HG03575 (cell line): ENCODE results near the gene DSP.

Experiments used
- ATAC-seq: cut with Tn5 transposase; IDR thresholded peaks from one replicate; pipeline ENCODE4 v1.9.1; 2021; ENCODE audit not compliant: unreplicated experiment, insufficient number of reproducible peaks, low FRiP score; ENCODE audit errors: extremely low read depth

The DSP gene

DNA sequence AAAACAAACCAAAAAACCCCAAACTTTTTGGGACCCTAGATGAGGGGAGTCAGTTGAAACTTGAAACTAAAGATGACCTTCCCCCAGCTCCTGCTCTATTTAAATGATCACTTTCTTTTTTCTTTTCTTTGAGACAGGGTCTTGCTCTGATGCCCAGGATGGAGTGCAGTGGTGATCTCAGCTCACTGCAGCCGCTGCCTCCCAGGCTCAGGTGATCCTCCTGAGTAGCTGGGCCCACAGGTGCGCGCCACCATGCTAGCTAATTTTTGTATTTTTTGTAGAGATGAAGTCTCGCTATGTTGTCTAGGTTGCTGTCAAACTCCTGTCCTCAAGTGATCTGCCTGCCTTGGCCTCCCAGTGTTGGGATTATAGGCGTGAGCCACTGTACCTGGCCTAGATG, 7.3 kb upstream of the DSP start:
- no peak for ATAC-seq

DNA sequence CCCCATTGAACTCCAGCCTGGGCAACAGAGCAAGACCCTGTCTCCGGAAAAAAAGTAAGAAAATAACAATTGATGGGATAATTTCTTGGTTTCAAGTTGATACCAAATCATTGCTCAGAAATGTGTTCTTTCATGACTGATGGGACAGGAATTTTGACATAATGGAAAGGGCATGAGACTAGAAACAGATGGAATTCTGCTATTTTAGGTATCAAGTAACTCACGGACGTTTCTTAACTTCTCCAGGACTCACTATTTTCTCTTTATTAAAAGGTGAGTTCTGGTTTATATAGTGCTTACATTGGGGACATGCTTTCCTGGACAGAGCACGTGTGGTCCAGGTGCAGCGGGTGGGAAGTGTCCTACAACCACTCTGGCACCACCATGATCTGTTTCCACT, 6.0 kb upstream of the DSP start:
- ATAC-seq, result no peak

DNA sequence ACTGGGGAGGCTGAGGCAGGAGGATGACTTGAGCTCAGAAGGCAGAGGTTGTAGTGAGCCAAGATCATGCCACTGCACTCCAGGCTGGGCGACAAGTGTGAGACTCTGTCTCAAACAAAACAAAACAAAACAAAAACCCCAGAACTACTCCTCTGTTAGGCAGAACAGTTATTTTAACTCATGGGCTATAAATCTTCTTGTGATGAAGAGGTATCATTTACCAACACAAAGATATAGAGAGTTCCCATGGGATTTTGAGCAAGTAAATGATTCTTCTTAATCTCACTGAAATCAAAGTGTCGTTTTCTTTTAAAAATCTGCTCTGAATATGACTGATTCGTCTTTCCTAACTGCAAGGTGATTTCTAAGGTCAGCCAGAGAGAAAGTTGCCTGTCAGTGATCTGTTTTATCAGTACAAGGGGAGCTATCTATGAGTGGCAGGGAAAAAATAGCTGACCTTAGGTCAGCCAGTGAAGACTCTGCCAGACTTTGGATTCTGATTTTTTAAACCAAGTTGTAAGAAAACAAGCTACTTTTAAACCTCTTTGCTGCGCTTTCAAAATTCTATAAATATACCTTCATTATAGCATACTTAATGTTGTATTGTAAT, 3.8 kb upstream of the DSP start:
- ATAC-seq, result no peak

DNA sequence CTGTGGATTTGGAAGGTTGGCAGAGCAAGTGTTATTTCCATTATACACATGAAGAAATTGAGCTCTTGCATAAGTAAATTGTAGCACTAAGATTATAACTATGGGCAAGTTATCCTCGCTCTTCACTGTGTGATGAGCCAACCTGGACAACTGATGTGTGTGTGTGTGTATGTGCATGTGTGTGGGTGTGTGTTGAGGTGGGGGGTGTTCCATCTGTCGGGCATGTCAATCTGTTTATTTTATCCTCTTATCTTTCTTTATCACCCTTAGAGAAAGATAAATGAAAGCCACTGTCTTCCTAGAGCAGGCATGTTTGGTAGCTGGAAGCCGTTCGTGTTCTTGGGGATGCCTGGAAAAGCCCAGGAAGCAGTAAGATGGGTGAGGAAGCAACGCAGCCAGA, 3.0 kb upstream of the DSP start:
- ATAC-seq, result no peak

DNA sequence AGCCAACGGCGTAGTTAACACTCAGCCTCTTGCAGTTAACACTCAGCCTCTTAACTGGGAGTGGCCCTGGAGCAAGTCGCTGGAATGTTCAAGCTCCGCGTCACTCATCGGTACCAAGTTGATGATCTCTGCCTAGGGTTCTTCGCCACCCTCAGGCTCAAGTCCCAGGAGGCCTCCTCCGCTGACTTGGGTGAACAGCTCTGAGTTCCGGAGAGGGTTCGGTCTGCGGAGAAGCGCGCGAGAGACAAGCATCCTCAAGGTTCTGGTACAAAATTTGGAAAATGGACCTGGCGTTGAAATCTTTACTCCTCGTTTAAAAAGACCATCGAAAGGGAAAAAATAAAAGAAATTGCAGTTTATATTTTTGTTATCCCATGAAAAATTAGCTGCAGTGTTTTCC, 876 bp upstream of the DSP start:
- ATAC-seq, result no peak

DNA sequence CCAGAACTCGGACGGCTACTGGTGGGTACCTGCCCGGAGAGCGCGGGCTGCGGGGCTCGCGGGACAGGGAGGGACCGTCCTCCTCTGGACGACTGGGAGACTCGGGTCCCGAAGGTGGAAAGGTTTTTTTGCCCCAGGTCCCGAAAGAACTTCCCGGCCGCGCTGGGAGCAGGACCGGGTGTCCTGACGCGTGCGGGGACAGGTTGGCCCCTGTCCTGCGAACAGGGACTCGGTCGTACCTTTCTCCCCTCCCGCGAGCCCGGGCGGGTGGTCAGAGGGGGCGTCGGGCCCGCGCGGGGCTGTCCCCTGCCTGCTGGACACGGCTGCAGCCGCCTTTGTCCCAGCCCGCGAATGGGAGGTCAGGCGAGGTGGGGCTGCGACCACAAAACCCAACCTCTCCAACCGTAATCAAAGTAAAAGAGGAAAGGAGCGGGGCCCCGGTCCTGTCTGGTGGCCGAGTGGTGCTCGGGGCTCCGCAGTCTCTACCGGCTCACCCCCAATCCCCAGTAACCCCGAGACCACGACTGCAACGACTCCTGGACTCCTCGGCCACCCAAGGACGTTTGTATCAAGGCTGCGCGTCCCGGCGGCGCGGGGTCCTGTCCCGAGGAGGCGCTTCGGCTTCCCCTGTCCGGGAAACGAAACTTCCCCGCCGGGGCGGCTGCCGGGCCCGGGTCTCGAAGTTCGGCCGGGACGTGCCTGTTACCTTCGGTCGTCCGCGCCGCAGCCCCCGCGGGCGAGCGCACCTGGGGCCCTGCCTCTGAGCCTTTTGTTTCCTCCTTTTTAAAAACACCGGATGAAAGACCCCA, 798 bp downstream of the DSP start:
- no peak for ATAC-seq

DNA sequence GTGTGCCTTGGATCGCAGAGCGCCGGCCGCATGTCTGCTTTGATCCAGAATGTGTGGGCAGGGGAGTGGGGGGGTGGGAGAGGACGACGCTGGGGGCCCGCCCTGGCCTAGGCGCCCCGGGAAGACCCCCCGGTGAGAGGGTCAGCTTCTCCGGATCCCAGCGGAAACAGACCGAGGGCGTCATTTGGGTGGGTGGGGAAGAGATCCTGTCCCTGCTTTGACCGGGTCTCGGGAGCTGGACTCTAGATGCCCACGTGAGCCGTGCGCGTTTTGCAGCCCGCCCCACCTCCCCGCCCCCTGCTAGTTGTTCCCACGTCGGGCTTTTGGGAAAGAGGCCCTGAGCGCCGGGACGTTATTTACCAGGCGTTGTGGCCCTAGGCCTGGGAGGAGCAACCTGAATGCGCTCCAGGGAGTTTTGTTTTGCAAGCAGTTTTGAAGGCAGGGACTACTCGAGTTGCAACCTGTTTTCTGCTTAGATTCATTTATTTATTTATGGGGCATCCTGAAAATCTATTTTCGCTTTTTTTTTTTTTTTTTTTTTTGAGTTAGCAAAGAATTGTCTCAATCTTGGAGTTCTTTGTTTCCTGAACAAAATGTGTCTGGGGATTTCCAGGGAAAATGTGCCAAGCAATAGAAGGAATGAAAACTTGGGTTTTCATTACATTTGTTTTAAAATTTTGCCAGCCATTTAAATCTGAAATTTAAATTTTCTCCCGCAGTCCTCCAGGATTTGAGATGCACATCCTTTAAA, 1.6 kb downstream of the DSP start:
- no peak for ATAC-seq

DNA sequence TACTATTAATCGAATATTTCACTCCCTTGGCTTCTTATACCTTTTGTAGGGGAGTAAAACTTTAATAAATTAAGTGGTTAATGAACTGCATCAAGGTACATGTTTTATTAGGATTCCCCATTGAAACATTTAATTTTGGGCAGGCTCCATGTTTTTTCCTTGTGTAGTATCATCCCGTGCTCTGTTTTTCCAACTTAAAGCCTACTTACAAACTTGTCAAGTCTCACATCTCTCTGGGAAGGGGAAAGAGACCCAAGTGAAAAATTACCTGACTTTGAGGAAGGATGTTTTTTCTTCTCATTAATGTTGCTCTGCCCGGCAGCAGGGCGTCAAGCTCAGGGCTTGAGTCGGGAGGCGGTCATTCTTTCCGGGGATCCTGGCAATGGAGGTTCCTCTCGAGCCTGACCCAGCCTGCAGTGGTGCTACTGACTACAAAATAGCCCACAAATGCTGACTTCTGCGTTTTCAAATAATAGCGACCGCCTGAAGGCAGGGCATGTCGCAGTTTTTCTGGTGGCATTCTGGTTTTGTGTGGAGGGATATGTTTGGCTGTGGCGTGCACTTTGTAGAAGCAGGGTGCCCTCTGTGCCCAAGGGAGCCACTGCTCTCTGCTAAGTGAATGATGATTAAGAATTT, 2.4 kb downstream of the DSP start:
- no peak for ATAC-seq

DNA sequence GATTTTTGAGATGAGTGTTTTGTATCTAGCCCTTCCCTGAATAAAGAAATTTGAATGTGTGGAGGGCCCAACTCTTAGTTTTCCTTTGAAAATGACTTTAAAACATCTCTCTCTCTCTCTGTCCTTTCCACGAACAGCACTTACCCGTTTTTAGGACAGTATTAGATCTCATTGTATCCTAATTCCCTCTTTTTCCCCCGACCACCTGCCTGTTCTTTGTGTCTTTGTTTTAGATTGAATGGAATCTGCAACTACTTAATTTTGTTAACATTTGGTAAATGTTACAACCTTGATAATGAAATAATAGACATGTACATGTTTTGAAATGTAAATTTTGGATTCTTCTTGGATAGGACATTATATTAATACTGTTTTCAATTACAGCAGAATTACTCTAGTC, 3.1 kb downstream of the DSP start:
- no peak for ATAC-seq

DNA sequence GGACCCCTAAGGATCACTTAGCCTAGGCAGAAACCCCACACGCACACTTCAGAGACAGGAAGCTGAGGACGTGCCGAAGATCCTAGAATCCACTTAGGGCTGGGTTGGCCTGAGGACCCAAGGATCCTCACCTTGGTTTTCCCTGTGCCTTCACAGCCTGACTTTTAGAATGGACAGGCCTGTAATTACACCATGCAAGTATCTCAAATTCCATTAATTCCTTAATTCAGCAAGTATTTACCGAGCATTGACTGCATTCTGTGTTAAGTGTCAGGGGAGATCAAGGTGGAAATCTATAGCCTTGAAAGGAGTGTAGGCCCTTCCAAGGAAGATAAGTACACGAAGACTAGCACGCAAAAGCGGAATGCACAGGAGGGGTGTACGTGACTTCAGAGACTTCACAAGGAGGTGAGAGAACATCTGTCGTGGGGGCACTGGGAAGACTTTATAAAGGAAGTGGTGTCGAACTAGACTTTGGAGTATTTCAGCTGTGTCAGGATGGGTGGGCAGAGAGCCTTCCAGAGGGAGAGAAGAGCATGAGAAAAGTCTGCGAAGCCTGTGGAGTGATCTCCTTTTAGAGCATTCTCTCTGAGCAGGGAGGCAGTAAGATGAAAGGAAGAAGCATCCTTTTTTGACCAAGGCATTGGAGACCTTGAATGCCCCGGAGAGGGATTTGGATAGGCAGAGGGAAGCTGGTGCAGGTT, 4.0 kb downstream of the DSP start:
- ATAC-seq, result no peak

DNA sequence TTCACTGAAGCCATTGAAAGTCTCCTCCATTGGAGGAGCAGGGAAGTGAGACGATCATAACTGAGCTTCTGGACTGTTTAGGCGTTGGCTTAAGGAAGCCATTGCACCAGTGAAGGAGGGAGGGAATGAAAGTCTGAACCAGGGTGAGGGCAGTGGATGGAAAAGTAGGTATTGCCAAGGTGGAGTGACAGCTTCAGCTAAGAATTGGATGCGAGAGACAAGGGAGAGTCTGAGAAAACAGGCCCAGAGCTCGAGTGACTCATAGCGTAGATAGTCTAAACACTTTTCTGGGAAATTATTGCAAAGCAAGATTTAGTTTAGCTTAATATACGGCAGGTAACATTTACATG, 4.5 kb downstream of the DSP start:
- ATAC-seq, result no peak

DNA sequence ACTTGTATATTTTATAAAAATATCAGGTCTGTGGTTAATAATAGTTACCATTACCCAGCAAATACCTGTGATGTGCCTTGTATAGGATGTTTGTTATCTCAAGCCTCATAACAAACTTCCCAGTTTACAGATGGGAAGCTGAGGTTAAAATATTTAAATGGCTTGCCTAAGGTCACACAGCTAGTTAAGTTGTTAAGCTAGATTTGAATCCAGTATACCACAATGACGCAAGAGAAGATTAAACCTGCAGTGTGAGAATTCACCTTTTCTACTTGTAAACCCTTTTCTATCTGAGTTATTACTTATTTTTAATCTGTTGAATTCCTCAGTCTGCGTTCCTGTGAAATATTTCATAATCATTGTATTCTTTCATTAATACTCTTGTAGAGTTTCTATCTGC, 4.9 kb downstream of the DSP start:
- no peak for ATAC-seq

DNA sequence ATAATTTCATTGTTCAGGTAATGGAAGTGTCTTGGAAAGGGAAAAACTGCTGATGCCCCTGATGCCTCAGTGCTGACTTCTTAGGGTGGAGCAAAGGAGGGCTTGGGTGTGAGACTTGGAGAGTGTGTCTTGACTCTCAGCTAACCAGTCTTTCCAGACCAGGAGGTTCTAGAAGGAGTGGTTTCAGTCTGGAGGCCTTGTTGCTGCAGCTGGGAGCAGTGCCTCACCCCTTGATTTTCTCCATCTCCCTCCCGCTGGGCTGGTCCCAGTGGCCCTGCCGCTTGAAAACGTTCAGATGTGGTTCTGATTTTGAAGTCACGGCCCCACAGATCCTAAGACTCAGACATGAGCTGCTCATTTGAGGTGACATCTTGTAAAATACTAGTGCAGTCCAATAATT, 5.4 kb downstream of the DSP start:
- no peak for ATAC-seq

DNA sequence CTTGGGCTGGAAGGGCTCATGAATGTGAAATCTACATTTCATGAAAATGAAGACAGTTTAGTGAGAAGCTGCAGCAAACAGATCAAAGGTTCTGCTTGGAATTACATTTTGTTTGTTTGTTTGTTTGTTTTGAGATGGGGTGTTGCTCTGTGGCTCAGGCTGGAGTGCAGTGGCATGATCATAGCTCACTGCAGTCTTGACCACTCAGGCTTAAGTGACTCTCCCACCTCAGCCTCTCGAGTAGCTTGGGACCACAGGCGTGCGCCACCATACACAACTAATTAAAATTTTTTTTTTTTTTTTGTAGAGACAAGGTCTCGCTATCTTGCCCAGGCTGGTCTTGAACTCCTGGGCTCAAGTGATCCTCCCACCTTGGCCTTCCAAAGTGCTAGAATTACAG, 5.8 kb downstream of the DSP start:
- ATAC-seq, result no peak

DNA sequence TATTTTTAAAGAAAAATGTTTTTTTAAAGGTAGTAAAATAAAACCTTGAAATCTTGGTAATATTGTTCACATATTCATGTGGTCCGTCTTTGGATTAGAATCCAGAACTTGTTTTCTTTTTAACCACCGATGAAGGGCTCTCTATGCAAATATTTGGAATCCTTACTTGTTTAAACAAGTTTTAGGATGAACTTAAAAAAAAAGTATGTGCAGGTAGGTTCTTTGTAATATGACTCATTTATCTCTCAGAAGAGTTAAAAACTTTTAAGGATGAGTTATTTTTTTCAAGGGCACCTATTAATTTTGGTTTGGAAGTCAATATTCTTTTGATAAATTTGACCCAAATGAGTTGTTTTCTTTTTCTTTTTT, 8.9 kb downstream of the DSP start:
- no peak for ATAC-seq

DNA sequence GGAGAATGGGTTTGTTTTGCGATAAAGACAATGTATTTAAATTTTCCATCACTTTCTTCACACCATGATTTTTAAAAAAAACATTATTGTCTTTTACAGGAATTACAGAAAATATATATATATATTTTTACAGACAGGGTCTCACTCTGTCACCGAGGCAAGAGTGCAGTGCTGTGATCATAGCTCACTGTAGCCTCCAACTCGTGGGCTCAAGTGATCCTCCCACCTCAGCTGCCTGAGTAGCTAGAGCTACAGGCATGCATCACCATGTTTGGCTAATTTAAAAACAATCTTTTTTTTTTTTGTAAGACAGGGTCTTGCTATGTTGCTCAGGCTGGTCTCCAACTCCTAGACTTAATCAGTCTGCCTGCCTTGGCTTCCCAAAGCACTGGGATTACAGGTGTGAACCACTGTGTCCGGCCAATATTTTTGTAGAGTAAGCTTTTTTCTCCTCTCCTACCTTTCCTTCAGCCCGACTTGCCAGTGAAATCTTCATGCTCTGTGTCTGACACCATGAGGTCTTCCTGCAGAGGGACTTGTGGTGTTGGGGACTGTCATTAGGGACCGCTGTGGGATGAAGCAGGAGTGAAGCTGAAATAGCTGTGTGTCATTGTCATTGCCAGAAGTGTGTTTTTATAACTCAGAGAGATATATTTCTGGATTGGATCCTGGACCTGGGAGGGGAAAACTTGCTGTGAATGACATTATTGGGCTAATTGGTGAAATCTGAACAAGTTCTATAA, 13.2 kb downstream of the DSP start:
- no peak for ATAC-seq

DNA sequence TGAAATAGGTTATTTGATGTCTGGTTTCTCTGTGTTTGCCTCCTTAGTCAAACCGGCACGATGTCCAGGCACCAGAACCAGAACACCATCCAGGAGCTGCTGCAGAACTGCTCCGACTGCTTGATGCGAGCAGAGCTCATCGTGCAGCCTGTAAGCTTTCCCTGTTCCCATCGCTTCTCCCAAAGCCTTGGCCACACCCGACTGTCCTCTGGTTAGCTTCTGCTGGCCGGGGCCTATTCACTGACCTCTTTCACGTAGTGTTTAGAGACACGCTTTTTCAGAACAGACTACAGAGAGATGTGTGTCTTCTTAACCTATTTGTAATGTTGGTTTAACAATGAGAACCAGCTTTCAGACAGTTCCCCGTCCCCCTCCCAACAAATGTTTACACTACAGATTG, 14.2 kb downstream of the DSP start:
- no peak for ATAC-seq

DNA sequence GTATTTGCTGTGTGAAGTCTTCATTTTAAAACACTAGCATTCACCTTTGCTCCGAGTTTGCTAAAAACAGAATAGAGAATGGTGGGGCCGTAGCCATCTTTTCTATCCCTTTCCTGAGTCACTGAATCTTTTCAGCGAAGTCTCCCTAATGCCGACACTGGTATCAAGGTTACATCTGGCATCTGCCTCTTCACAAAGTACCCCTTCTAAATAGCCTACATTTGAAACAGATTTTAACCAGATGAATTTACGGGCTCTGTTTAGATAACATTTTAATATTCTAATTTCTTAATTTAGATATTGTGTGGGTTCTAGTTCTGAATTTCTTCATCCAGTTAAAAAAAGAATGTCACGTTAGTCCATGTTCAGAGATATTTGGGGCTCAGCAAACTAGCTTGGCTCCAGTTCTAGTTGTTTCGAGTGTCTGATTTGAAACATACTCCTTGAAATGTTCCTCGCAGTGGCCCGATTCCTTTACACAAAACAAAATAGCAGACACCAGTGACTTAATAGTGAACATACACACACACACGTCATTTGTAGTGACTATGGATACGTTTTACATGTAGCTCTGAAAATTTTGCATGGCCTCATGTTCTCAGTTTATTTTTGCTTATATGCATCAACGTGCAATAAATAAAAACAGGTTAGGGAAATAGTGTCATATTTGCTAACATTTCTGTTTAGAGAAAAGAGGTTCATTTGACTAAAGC, 15.1 kb downstream of the DSP start:
- ATAC-seq, result no peak
